Stimulated activated CD8-positive, alpha-beta memory T cell treated with anti-CD3 and anti-CD28 coated beads, Interleukin-15, amount 100 ng/mL, for 4 hours (primary cell): Measurements from ENCODE around the gene ADGRF1.
"Not testable (repeated sequence)": the region's sequence is repeated elsewhere in the genome, so short reads cannot be mapped to it uniquely, and the experiment has no call there.

Source experiments
- DNase-seq, 2 donors: peaks; one replicate each; pipeline ENCODE4 v3.0.0-alpha.2; 2020; ENCODE audit warnings: low read depth in 2 of 2

ADGRF1 gene

GRCh38 chr6:47022191-47022590 lies 19.9 kb downstream of the ADGRF1 start:
- no peak for DNase-seq

- DNase-seq = no peak
These were observed 22.2 kb downstream of the ADGRF1 start for GRCh38 chr6:47019941-47020340.

GRCh38 chr6:47016909-47017308 lies 25.2 kb downstream of the ADGRF1 start:
- no peak for DNase-seq

GRCh38 chr6:47016261-47016660 lies 25.9 kb downstream of the ADGRF1 start:
- DNase-seq = no peak

- DNase-seq = no peak
These were observed 27.7 kb downstream of the ADGRF1 start for GRCh38 chr6:47014401-47014800.

- DNase-seq = no peak
These were observed 32.5 kb downstream of the ADGRF1 start for GRCh38 chr6:47009583-47009982.

- no peak for DNase-seq
These were observed 33.8 kb downstream of the ADGRF1 start for GRCh38 chr6:47008397-47008763.

- DNase-seq = no peak
These were observed 34.3 kb downstream of the ADGRF1 start for GRCh38 chr6:47007657-47008396.

- no peak for DNase-seq
These were observed 36.6 kb downstream of the ADGRF1 start for GRCh38 chr6:47005486-47005885.

GRCh38 chr6:47004463-47004862 lies 37.7 kb downstream of the ADGRF1 start:
- no peak for DNase-seq

- no peak for DNase-seq
These were observed 41.3 kb downstream of the ADGRF1 start for GRCh38 chr6:47000842-47001241.

GRCh38 chr6:46998436-46999017 lies 43.6 kb downstream of the ADGRF1 start:
- no peak for DNase-seq

- DNase-seq = no peak
These were observed 44.5 kb downstream of the ADGRF1 start for GRCh38 chr6:46997646-46998045.

- DNase-seq = no peak
These were observed 45.1 kb downstream of the ADGRF1 start for GRCh38 chr6:46996860-46997641.

GRCh38 chr6:46994933-46995332 lies 47.2 kb downstream of the ADGRF1 start:
- DNase-seq = no peak

- no peak for DNase-seq
These were observed 48.3 kb downstream of the ADGRF1 start for GRCh38 chr6:46993846-46994245.

- DNase-seq = not testable (repeated sequence)
These were observed 49.7 kb downstream of the ADGRF1 start for GRCh38 chr6:46992391-46992790.

- not testable (repeated sequence) for DNase-seq
These were observed 51.2 kb downstream of the ADGRF1 start for GRCh38 chr6:46990818-46991510.

- no peak for DNase-seq
These were observed 52.0 kb downstream of the ADGRF1 start for GRCh38 chr6:46990031-46990644.

GRCh38 chr6:46989398-46989797 lies 52.7 kb downstream of the ADGRF1 start:
- no peak for DNase-seq

GRCh38 chr6:46985943-46986342 lies 56.2 kb downstream of the ADGRF1 start:
- no peak for DNase-seq

GRCh38 chr6:46983007-46983411 lies 59.1 kb downstream of the ADGRF1 start:
- DNase-seq = no peak
